Transverse colon (tissue), 3 donors: ENCODE results near the gene UQCC5.

Source experiments
- CTCF ChIP-seq, 5 experiments: fragments of 200-600 bp in 3 of 5; fragments of 450-650 bp in 2 of 5; sonication (generic) in 3 of 5; IDR thresholded peaks; 1 replicate in 2 of 5; 2 replicates in 3 of 5; pipeline ENCODE4 v1.5.1; 2016 to 2017; ENCODE audit warnings: antibody characterized with exemption in 5 of 5, inconsistent platforms in 3 of 5, mild to moderate bottlenecking in 2 of 5, moderate library complexity in 1 of 5
- EP300 ChIP-seq: sonication (generic); formaldehyde crosslinking; IDR thresholded peaks from one replicate; pipeline ENCODE4 v1.6.1; 2017; ENCODE audit warnings: antibody characterized with exemption, low read depth

DNA sequence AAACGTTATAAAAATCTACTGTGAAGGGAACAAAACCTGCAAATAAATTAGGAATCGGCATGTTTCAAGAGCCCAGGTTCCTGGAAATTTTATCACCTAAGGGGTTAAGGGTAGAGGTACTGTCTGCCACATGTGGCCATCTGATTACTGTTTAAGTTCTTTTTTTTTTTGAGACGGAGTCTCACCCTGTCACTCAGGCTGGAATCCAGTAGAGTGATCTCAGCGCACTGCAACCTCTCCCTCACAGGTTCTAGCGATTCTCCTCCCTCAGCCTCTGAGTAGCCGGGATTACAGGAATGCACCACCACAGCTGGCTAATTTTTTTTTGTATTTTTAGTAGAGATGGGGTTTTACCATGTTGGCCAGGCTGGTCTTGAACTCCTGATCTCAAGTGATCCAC lies 35.8 kb downstream of the UQCC5 start:
- no peak for TF ChIP-seq CTCF (IDR thresholded peaks at IDR 0.05)
- no peak for TF ChIP-seq EP300
